ACC112 (cell line): ENCODE measurements around the gene HCFC1R1.

Experiments used
- H2AFZ ChIP-seq: fragments of 200-600 bp; sonication (generic); one replicate; pipeline ENCODE4 v1.6.0; 2017; ENCODE audit warnings: antibody characterized with exemption, low read length; ENCODE audit not compliant: unreplicated experiment
- H3K27ac ChIP-seq: fragments of 200-600 bp; sonication (generic); 2 replicates; pipeline ENCODE4 v1.5.1; 2014; ENCODE audit warnings: low read depth, mild to moderate bottlenecking, antibody characterized with exemption, low read length, moderate library complexity
- H3K27me3 ChIP-seq: fragments of 200-600 bp; sonication (generic); 2 replicates; pipeline ENCODE4 v1.6.1; 2014; ENCODE audit warnings: mild to moderate bottlenecking, antibody characterized with exemption, low read length, moderate library complexity, mixed read lengths; ENCODE audit not compliant: insufficient read depth
- H3K36me3 ChIP-seq: fragments of 200-600 bp; sonication (generic); 2 replicates; pipeline ENCODE4 v1.6.1; 2016; ENCODE audit warnings: mild to moderate bottlenecking, antibody characterized with exemption, low read length, moderate library complexity, mixed read lengths; ENCODE audit not compliant: insufficient read depth
- H3K4me1 ChIP-seq: fragments of 200-600 bp; sonication (generic); one replicate; pipeline ENCODE4 v1.6.1; 2016; ENCODE audit warnings: low read length, mixed read lengths; ENCODE audit not compliant: insufficient read depth, unreplicated experiment, control insufficient read depth
- H3K4me3 ChIP-seq: fragments of 200-600 bp; sonication (generic); 2 replicates; pipeline ENCODE4 v1.5.1; 2014; ENCODE audit warnings: mild to moderate bottlenecking, low read depth, low read length
- H3K79me2 ChIP-seq: fragments of 200-600 bp; sonication (generic); one replicate; pipeline ENCODE4 v1.6.0; 2016; ENCODE audit warnings: low read length; ENCODE audit not compliant: control insufficient read depth, unreplicated experiment, insufficient read depth

Gene HCFC1R1

GRCh38 chr16:2973093-2973492 lies 50.6 kb downstream of the HCFC1R1 start:
- peaks cover 1% of the 10 kb centered on the region; the same call in 1 of the 2 replicates for H3K27me3 ChIP-seq
- H2AFZ ChIP-seq, result no peak overlapping the region
- peaks cover 9% of the 10 kb centered on the region for H3K4me1 ChIP-seq
- no peak overlapping the region for H3K27ac ChIP-seq
- no peaks in the 10 kb centered on the region for H3K79me2 ChIP-seq
- no peak overlapping the region for H3K4me3 ChIP-seq
- no peaks in the 10 kb centered on the region for H3K36me3 ChIP-seq
